ENCODE data around the gene LNX1. TPM values are rescaled to one million over a fixed set of nuclear protein-coding genes. Genes with fewer than 3 reads are reported as not detected.

The LNX1 gene
- polyA plus RNA-seq, 1 of the 3 experiments (the other 2 are of a cell fraction): 0.16 TPM

- DNase-seq: no peak
- Histone ChIP-seq H3K36me3 (replicated peaks in 1 of 2; ENCODE audit: control insufficient read depth in 1 of 2, insufficient read depth in 2 of 2, low read length in 1 of 2) (peaks cover 83% of the 10 kb centered on the region in 2 experiments), H4K20me1 (ENCODE audit: insufficient read depth) (no peaks in the 10 kb centered on the region), H3K9me3 (no peaks in the 10 kb centered on the region), H3F3A (replicated peaks; ENCODE audit: insufficient read depth) (peaks cover 11% of the 10 kb centered on the region), H3K9me2 (no peaks in the 10 kb centered on the region), H3K4me1 (ENCODE audit: control insufficient read depth in 1 of 2, insufficient read depth in 2 of 2, low read depth in 1 of 2, low read length in 1 of 2) (peaks cover 0 to 18% of the 10 kb centered on the region in 2 experiments; a peak in 2 of 4 replicates), H3K27ac (ENCODE audit: low read depth in 2 of 2, low read length in 1 of 2) (peak overlapping the region in 1 of 2 experiments; percentile 39; a peak in 2 of 4 replicates), H3K4me2 (no peak overlapping the region; the same call in 1 of the 2 replicates), H3K9ac (no peak overlapping the region), H2AFZ (ENCODE audit: low read depth) (no peak overlapping the region), H3K4me3 (ENCODE audit: low read depth in 2 of 2, low read length in 1 of 2) (no peak overlapping the region), H3K79me2 (ENCODE audit: insufficient read depth) (no peaks in the 10 kb centered on the region), H3K27me3 (ENCODE audit: insufficient read depth) (no peaks in the 10 kb centered on the region)
- ChIA-PET POLR2A (no interaction called here), CTCF (interaction anchor here (1.1 kb wide), 1 partner anchor 769 kb away, joined by 3 read pairs; no protein-coding TSS in a partner anchor)
- TF ChIP-seq YY1 (IDR thresholded peaks at IDR 0.05; ENCODE audit: low read depth) (no peak), NFIC (IDR thresholded peaks at IDR 0.05; ENCODE audit: borderline replicate concordance) (no peak), CTCF (IDR thresholded peaks at IDR 0.05) (no peak), PBX3 (IDR thresholded peaks at IDR 0.05) (no peak), ELF1 (IDR thresholded peaks at IDR 0.05) (no peak), TAF1 (IDR thresholded peaks at IDR 0.05; ENCODE audit: borderline replicate concordance, low read depth, low read length) (no peak), MXI1 (IDR thresholded peaks at IDR 0.05; ENCODE audit: low read depth, low read length) (no peak), EZH2phosphoT487 (IDR thresholded peaks at IDR 0.05; ENCODE audit: borderline replicate concordance, low read depth) (no peak), RXRA (IDR thresholded peaks at IDR 0.05; ENCODE audit: borderline replicate concordance, low read depth) (0 out of 2 replicates have a peak, but pooled peaks have one; percentile 28), SMC3 (IDR thresholded peaks at IDR 0.05; ENCODE audit: low read depth, low read length) (no peak), REST (IDR thresholded peaks at IDR 0.05; ENCODE audit: low read depth, low read length) (no peak), POLR2AphosphoS5 (IDR thresholded peaks at IDR 0.05; ENCODE audit: low read depth, low read length) (no peak), FOSL2 (IDR thresholded peaks at IDR 0.05; ENCODE audit: borderline replicate concordance, low read depth) (peak; percentile 73), FOXJ3 (CRISPR knock-in tag; IDR thresholded peaks at IDR 0.05) (no peak), CHD2 (IDR thresholded peaks at IDR 0.05; ENCODE audit: low read length, partially characterized antibody) (no peak), IRF3 (IDR thresholded peaks at IDR 0.05; ENCODE audit: low read depth, low read length) (no peak), ZBTB33 (IDR thresholded peaks at IDR 0.05; ENCODE audit: borderline replicate concordance, low read depth) (no peak), TCF12 (IDR thresholded peaks at IDR 0.05) (peak; percentile 29; the same call in 1 of the 2 replicates), USF1 (IDR thresholded peaks at IDR 0.05; ENCODE audit: borderline replicate concordance, low read depth) (no peak), RFX5 (IDR thresholded peaks at IDR 0.05; ENCODE audit: low read length) (no peak), JUND (IDR thresholded peaks at IDR 0.05) (peak; percentile 54), TEAD4 (IDR thresholded peaks at IDR 0.05; ENCODE audit: borderline replicate concordance, insufficient read depth) (no peak), NRF1 (IDR thresholded peaks at IDR 0.05; ENCODE audit: low read depth, low read length) (no peak), RCOR1 (IDR thresholded peaks at IDR 0.05; ENCODE audit: low read length) (no peak), GATA2 (CRISPR knock-in tag; IDR thresholded peaks at IDR 0.05) (no peak)
Measured at GRCh38 chr4:53459548-53459947, 131.7 kb downstream of the LNX1 start.

Data from SK-N-SH (cell line).